Heart left ventricle (tissue), 16 donors: ENCODE results near the gene TOB1. TPM values are rescaled to one million over a fixed set of nuclear protein-coding genes. Genes with fewer than 3 reads are reported as not detected.

Source experiments
- ATAC-seq, 4 donors: fragments of 200-7000 bp; cut with Tn5 transposase; one replicate each; pipeline ENCODE4 v1.9.1; 2020 to 2022; ENCODE audit warnings: moderate library complexity in 4 of 4, mild to moderate bottlenecking in 3 of 4, moderate number of reproducible peaks in 1 of 4
- DNase-seq, 5 donors: peaks; one replicate each; pipeline ENCODE4 v3.0.0-alpha.2; 2020
- H3K27ac ChIP-seq, 12 donors: fragments of 200-600 bp; sonication (generic) in 4 of 12; one replicate each; pipeline versions ENCODE4 v1.5.0 to v1.8.0; 2016 to 2022; ENCODE audit warnings: mild to moderate bottlenecking in 2 of 12
- H3K27me3 ChIP-seq, 9 donors: fragments of 200-600 bp; sonication (generic) in 2 of 9; one replicate each; pipeline versions ENCODE4 v1.5.1 to v1.8.0; 2016 to 2022; ENCODE audit warnings: mild to moderate bottlenecking in 3 of 9
- H3K36me3 ChIP-seq, 9 donors: fragments of 200-600 bp; sonication (generic) in 2 of 9; one replicate each; pipeline versions ENCODE4 v1.5.0 to v1.8.0; 2018 to 2022; ENCODE audit warnings: mild to moderate bottlenecking in 2 of 9
- H3K4me1 ChIP-seq, 12 donors: fragments of 200-600 bp; sonication (generic) in 4 of 12; one replicate each; pipeline versions ENCODE4 v1.5.0 to v1.8.0; 2016 to 2022; ENCODE audit warnings: mild to moderate bottlenecking in 3 of 12
- H3K4me3 ChIP-seq, 12 donors: fragments of 200-600 bp; sonication (generic) in 4 of 12; one replicate each; pipeline versions ENCODE4 v1.5.0 to v1.8.0; 2017 to 2022; ENCODE audit warnings: mild to moderate bottlenecking in 9 of 12, moderate library complexity in 4 of 12
- H3K9me3 ChIP-seq, 12 donors: fragments of 200-600 bp; sonication (generic) in 4 of 12; one replicate each; pipeline versions ENCODE4 v1.5.0 to v1.8.0; 2016 to 2022; ENCODE audit warnings: mild to moderate bottlenecking in 1 of 12
- CTCF ChIP-seq, 12 donors: fragments of 200-600 bp; sonication (generic) in 4 of 12; IDR thresholded peaks; one replicate each; pipeline versions ENCODE4 v1.5.0 to v1.8.0; 2018 to 2022; ENCODE audit warnings: antibody characterized with exemption in 12 of 12, mild to moderate bottlenecking in 5 of 12
- POLR2A ChIP-seq, 2 donors: fragments of 450-650 bp; IDR thresholded peaks; one replicate each; pipeline ENCODE4 v1.6.1; 2017; ENCODE audit warnings: antibody characterized with exemption in 2 of 2, mild to moderate bottlenecking in 2 of 2, moderate library complexity in 2 of 2
- WGBS, 4 donors: extraction: QIAGEN DNeasy Blood & Tissue Kit in 2 of 4; methylation state at CpG; one replicate each; pipeline versions ENCODE4 v1.1.5 to v1.1.7; 2013 to 2018; 5-methylcytosine and 5-hydroxymethylcytosine counted together
- intact Hi-C, 10 donors: fragments of 100-400 bp; cut with DNase I; formaldehyde crosslinking; loops; one replicate each; pipeline versions ENCODE4 v1.11.1 to v1.14.2; 2022
- polyA plus RNA-seq, 2 donors: library from polyadenylated mRNA; stranded (reverse); fragments of 200-250 nt; gene quantifications; one replicate each; pipeline ENCODE4 v1.2.3, GENCODE V29; 2013
- total RNA-seq, 9 donors: library from RNA; depleted of rRNA in 2 of 9; stranded (reverse); fragments of >200 nt in 2 of 9; fragmentation: NEBNext Ultra II Directional in 3 of 9; extraction: Animal tissue kit (Norgen Biotek cat#: 25700) in 3 of 9; gene quantifications; one replicate each; pipeline versions ENCODE4 v1.1.0 to v1.2.4, GENCODE V29; 2016 to 2023
- donor health status: ischemic (EF 13 %, LVEDD 7.1; RV severe dilation, severe dysfunction).
- donor health status: healthy with polysubstance abuse.
- donor health status: DM: no; HTN: yes; CAD: no.
- donor health status: DM: no; HTN: no; CAD: no.
- donor health status: ischemic (EF 25% LVEDD 6.9; RV normal size, moderate dysfunction).
- donor health status: ischemic (EF 25% LVEDD 5.7; RV mildly dilated, moderate dysfunction).
- donor health status: healthy.
- donor health status: DM: yes; HTN: yes; CAD: no.
- donor health status: ischemic (EF 35%, LVEDD 5.7; RV mildly dilated, moderate dysfunction).
- donor health status: nonischemic (EF 11% LVEDD 7.7; RV severe dilation, severe dysfunction).
- donor health status: DM: yes; HTN: yes; CAD: no.
- donor health status: PGD.
- donor health status: ischemic (EF 29% LVEDD 5.4; RV normal size, mild dysfunction).
- donor health status: nonischemic (EF 23%, LVEDD 6.1; RV moderate dilation, normal function).

Gene TOB1
- total and polyA plus RNA-seq, 11 donors = 22.2 to 136 (median 68.1) TPM

- intact Hi-C loops = no loop called here
- Histone ChIP-seq H3K4me1 (peaks cover 0 to 9% (median 0%) of the 10 kb centered on the region in 12 donors), H3K27me3 (no peaks in the 10 kb centered on the region), H3K36me3 (no peaks in the 10 kb centered on the region), H3K27ac (peak overlapping the region in 1 of 12 donors; percentile 76), H3K9me3 (no peaks in the 10 kb centered on the region), H3K4me3 (no peak overlapping the region)
- no peak for TF ChIP-seq POLR2A (IDR thresholded peaks at IDR 0.05)
- 84 to 87% (median 86%) methylated on average over 25 to 28 of the region's 28 CpGs for WGBS, 4 donors
- ATAC-seq (peak in 3 of 4 donors; percentile 41 to 65 (median 49)), DNase-seq (peak in 1 of 5 donors; percentile 44)
Observed at GRCh38 chr17:50893183-50893993, 27.2 kb upstream of the TOB1 start.

GRCh38 chr17:50892101-50892776, 26.1 kb upstream of the TOB1 start:
- no peak for ATAC-seq
- intact Hi-C loops = no loop called here

GRCh38 chr17:50891577-50891989, 25.4 kb upstream of the TOB1 start:
- Histone ChIP-seq H3K36me3 (no peaks in the 10 kb centered on the region), H3K4me3 (no peak overlapping the region), H3K27ac (no peak overlapping the region), H3K27me3 (no peaks in the 10 kb centered on the region), H3K9me3 (no peaks in the 10 kb centered on the region), H3K4me1 (peaks cover 0 to 9% (median 0%) of the 10 kb centered on the region in 12 donors)
- ATAC-seq (no peak), DNase-seq (no peak)
- intact Hi-C loops = no loop called here
- TF ChIP-seq POLR2A (IDR thresholded peaks at IDR 0.05) = no peak
- no peak for TF ChIP-seq CTCF (IDR thresholded peaks at IDR 0.05)
- 91 to 96% (median 94%) methylated on average over 4 of the region's 4 CpGs for WGBS, 4 donors

More at GRCh38 chr17:50892101-50892776, 26.1 kb upstream of the TOB1 start:
- WGBS, 4 donors = 81 to 91% (median 87%) methylated on average over 10 of the region's 10 CpGs
- TF ChIP-seq CTCF (IDR thresholded peaks at IDR 0.05) (no peak), POLR2A (IDR thresholded peaks at IDR 0.05) (no peak)
- no peaks in the 10 kb centered on the region for H3K36me3 ChIP-seq
- no peak overlapping the region for H3K4me3 ChIP-seq
- peaks cover 0 to 9% (median 0%) of the 10 kb centered on the region in 12 donors for H3K4me1 ChIP-seq
- no peaks in the 10 kb centered on the region for H3K9me3 ChIP-seq
- DNase-seq = no peak
- H3K27me3 ChIP-seq = no peaks in the 10 kb centered on the region
- H3K27ac ChIP-seq = no peak overlapping the region

- H3K4me3 ChIP-seq = no peak overlapping the region
- no peak for ATAC-seq
- no peak for TF ChIP-seq CTCF (IDR thresholded peaks at IDR 0.05)
- TF ChIP-seq POLR2A (IDR thresholded peaks at IDR 0.05) = no peak
- H3K27ac ChIP-seq = no peak overlapping the region
- DNase-seq = no peak
- no peaks in the 10 kb centered on the region for H3K36me3 ChIP-seq
- H3K27me3 ChIP-seq = no peaks in the 10 kb centered on the region
- intact Hi-C loops = no loop called here
- H3K4me1 ChIP-seq = peaks cover 0 to 9% (median 0%) of the 10 kb centered on the region in 12 donors
- H3K9me3 ChIP-seq = no peaks in the 10 kb centered on the region
- 73 to 90% (median 86%) methylated on average over 12 of the region's 12 CpGs for WGBS, 4 donors
Observed at GRCh38 chr17:50890675-50891516, 24.7 kb upstream of the TOB1 start.
